ENCODE data around the gene ANXA2R.
"Not testable (repeated sequence)": the region's sequence is repeated elsewhere in the genome, so short reads cannot be mapped to it uniquely, and the experiment has no call there.

Gene ANXA2R

DNA sequence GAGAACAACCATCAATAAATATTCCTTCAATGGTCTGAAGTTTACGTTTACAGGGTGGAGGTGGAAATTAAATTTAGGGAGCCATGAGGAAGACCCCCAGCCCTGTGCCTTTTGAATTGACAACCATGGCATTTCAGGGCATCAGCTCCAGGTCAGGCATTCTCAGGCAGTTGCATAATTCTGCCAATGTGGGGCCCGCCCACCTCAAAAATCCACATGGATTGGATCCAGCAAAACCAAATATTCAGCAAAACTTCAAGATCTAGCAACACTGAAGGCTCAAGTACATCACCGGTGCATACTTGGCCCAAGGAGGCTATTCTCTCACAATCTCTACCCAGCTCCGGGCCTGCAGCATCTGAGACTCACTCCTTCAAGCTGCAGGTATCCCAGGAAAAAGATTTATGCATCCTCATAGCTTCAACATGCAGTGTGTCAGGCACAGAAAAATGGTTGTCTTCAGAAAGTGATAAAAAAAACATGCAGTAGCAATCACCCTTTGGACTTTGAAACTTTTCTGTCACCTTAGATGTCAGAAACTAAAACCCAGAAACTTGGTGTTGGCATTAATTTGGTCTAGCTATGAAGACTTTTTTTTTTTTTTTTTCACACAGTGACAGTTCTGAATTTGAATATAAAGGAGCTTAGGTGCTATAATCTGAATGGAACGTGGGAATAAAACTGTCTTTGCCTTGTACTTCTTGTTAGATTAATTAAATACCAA is 21.4 kb upstream of the ANXA2R start:
- no peak for DNase-seq (ENCODE audit: low read depth in 1 of 2, low spot score in 1 of 2)

DNA sequence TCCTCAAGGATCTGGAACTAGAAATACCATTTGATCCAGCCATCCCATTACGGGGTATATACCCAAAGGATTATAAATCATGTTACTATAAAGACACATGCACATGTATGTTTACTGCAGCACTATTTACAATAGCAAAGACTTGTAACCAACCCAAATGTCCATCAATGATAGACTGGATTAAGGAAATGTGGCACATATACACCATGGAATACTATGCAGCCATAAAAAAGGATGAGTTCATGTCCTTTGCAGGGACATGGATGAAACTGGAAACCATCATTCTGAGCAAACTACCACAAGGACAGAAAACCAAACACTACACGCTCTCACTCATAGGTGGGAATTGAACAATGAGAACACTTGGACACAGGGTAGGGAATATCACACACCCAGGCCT is 19.9 kb upstream of the ANXA2R start:
- DNase-seq (ENCODE audit: low read depth in 1 of 2, low spot score in 1 of 2), result not testable (repeated sequence)

- DNase-seq (ENCODE audit: low read depth in 1 of 2, low spot score in 1 of 2), result not testable (repeated sequence)
Observed at GRCh38 chr5:43055098-43055497, 15.0 kb upstream of the ANXA2R start.

DNA sequence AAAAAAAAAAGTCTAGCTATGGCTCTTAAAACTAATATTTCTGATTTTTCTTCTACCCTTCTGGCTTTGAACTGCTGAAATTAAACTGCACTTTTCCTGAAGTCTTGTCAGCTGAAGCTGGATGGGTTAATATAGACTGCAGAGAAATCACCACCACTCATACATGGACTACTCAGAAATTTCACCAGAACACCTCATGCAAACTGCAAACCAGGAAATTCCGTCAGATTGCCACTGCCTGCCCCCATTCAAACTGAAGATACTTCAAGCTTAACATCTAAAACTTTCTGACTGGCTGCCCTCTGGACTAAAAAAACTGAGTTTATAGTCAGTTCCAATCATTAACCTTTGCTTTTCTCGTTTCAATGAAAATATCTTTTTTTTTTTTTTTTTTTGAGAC is 11.6 kb upstream of the ANXA2R start:
- DNase-seq (ENCODE audit: low read depth in 1 of 2, low spot score in 1 of 2), result no peak

DNA sequence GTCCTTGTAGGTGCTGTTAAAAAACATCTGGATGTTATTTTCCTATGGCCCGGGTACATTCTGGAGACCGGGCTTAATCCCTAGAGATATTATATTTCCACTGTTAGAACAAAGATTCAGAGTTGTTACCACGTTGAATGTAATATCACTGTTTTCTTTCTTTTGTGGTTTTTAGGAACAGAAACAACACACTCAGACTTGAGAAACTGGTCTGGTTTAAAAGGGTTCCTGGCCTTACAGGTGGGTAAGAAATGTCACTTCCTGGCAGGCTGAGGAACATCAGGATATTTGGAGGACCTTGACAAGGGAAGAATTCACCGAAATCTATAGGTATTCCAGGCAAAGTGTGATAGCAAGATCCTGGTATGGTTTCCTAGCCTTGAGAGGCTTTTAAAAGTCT is 10.3 kb upstream of the ANXA2R start:
- DNase-seq (ENCODE audit: low read depth in 1 of 2, low spot score in 1 of 2), result no peak

DNA sequence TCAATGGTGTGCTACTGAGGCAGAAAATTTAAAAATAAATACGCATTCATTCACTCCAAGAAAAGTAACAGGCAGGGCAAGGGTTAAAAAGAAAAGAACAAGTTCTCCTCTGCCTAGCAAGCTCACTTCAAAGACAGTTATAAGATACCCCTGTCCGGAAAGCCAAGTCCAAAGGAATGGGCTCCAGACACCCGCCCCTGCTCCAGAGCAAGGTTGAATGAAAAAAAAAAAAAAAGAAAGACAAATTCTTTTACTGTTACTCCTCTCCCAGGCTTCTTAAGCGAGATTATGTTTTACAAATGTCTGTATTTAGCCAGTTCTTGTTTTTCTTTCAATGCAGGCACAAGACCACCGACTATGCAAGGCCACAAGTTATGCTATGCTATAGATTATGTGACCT is 9.1 kb upstream of the ANXA2R start:
- no peak for DNase-seq (ENCODE audit: low read depth in 1 of 2, low spot score in 1 of 2)

GRCh38 chr5:43046474-43046873 is 6.4 kb upstream of the ANXA2R start:
- DNase-seq (ENCODE audit: low read depth in 1 of 2, low spot score in 1 of 2), result no peak

DNA sequence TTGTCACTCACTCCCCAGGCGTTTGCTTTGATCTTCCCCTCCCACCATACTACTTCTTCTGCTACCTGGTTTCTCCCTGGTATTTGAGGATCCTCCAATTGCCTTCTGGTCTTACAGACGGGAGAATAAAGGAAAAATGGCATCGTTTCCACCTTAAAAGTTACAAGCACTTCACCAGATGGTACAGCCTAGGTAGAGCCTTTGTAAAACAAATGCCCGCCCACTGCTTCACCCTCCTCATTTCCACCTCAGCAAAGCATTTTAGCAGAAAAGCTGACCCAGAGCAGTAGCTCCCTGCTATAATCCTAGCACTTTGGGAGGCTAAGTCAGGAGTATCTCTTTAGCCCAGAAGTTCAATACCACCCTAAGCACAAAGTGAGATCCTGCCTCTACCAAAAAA is 5.1 kb upstream of the ANXA2R start:
- no peak for DNase-seq (ENCODE audit: low read depth in 1 of 2, low spot score in 1 of 2)

DNA sequence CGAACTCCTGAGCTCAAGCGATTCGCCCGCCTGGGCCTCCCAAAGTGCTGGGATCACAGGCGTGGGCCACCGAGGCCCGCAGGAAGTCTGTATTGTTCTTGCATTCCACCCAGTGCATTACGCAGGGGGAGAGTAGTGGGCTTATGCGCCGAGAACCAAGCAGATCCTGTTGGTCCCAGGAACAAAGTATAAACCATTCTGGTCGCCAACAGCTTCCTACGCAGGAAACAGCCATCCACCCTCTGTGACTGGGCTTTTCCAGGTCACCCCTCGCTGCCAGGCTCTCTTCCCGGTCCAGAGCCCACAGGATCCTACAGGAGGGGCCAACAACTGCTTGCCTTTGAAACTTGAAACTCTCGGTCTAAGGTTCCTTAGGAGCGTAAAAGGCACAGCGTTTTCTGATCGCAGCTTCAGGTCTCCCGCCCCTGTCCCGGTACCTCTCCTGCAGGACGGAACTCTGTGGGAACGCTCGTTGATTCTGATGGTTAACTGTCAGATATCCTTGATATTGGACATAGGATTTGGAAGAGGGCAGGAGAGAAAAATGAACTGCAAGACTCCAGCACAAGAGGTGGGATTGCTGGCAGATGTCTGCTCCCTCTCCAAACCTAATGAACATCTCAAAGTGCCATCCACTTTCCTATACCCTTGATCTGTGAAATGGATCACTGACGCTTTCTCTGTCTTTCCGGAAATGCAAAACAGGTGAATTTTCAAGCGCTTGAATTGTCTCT is 4.2 kb upstream of the ANXA2R start:
- DNase-seq (ENCODE audit: low read depth in 1 of 2, low spot score in 1 of 2), result no peak

DNA sequence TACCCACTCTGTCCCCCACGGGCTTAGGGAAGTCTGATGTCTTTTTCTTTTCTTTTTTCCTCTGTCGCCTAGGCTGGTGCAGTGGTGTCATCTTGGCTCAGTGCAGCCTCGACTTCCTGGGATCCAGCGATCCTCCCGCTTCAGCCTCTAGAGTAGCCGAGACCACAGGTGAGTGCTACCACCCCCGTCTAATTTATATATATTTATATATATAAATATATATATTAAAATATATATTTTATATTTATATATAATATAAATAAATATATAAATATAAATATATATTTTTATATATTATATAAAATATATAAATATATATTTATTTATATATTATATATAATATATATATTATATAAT is 3.3 kb upstream of the ANXA2R start:
- DNase-seq (ENCODE audit: low read depth in 1 of 2, low spot score in 1 of 2), result no peak

- DNase-seq (ENCODE audit: low read depth in 1 of 2, low spot score in 1 of 2), result peak; percentile 30 to 42
Observed at GRCh38 chr5:43042626-43043399, 2.7 kb upstream of the ANXA2R start.

- DNase-seq (ENCODE audit: low read depth in 1 of 2, low spot score in 1 of 2), result peak; percentile 55 to 71
Observed at GRCh38 chr5:43042176-43042625, 2.1 kb upstream of the ANXA2R start.

- peak in 1 of 2 donors; percentile 48 for DNase-seq (ENCODE audit: low read depth in 1 of 2, low spot score in 1 of 2)
Observed at GRCh38 chr5:43041669-43042175, 1.6 kb upstream of the ANXA2R start.

- no peak for DNase-seq (ENCODE audit: low read depth in 1 of 2, low spot score in 1 of 2)
Observed at GRCh38 chr5:43041110-43041668, 1.1 kb upstream of the ANXA2R start.

GRCh38 chr5:43039471-43040286 is 440 bp downstream of the ANXA2R start:
- peak; percentile 42 to 54 for DNase-seq (ENCODE audit: low read depth in 1 of 2, low spot score in 1 of 2)

DNA sequence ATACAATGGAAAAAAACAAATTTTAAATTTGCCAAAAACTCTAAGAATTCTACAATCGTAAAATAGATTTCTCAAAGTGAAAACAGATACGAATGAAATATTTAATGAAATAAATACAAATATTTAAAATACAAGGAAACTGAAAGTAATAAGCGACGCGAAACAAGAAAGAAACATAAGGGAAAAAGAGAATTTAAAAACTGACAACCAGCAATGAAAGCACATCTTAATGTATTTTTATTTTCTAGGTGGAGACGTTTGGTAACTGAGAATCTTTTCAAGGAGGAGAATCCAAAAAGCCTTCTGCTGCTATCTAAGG is 1.0 kb downstream of the ANXA2R start:
- no peak for DNase-seq (ENCODE audit: low read depth in 1 of 2, low spot score in 1 of 2)

GRCh38 chr5:43038496-43038989 is 1.6 kb downstream of the ANXA2R start:
- no peak for DNase-seq (ENCODE audit: low read depth in 1 of 2, low spot score in 1 of 2)

DNA sequence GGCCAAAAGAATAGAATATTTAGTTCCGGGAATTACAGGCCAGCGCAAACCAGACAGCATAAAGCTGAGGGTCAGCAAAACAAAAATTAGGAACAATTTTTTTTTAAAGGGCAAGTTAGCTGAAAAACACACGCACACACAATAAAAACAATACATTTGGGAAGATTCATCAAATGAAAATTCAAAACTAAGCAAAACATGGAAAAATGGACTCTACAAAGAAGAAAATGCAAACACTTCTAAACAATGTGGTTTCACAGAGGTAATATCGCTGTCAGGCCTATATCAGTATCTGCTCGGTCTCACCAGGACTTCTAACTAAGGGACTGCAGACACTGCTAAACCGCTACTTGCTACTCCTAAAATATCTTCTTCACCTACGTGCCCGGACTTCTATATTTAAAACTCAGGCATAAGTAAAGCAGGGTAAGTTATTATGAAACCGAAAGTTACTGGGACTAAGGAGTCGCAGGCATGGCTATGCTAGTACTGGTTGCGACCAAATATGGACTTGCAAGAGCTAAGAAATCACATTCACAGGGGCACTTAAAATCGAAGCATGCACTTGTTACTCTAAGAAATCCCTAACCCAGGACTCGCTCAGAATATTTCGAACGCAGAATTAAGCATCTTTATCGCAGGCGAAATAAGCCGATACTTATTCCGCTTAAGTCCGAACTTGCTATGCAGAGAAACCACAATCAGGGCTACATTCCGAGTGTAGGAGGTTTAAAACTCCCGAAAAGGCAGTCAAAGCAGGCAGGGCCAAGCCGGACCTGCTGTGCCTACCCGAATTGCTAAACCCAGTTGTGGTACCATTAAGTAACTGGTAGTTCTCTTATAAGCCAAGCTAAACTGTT is 2.3 kb downstream of the ANXA2R start:
- no peak for DNase-seq (ENCODE audit: low read depth in 1 of 2, low spot score in 1 of 2)

GRCh38 chr5:43036856-43037635 is 3.1 kb downstream of the ANXA2R start:
- no peak for DNase-seq (ENCODE audit: low read depth in 1 of 2, low spot score in 1 of 2)
